ENCODE results near the gene SMPX. TPM values are rescaled to one million over a fixed set of nuclear protein-coding genes. Genes with fewer than 3 reads are reported as not detected.
A peak's percentile ranks its signal among the peaks of the same experiment; 100 is the strongest.

The SMPX gene
- total RNA-seq (100 to 1,000 TPM; 525 to 894 (median 704) TPM), polyA plus RNA-seq (100 to 1,000 TPM; 171 to 436 TPM)
- long read RNA-seq, donor 1, transcript SMPX-203 (5 exons, 891 nt), result major isoform, 94 of 111 reads
- long read RNA-seq, donor 1, partial matches to known transcripts, result 6 of 111 reads
- long read RNA-seq, donor 1, other reads (novel, unspliced or antisense), result 9 of 111 reads
- long read RNA-seq, donor 2, transcript SMPX-203 (5 exons, 891 nt), result major isoform, 169 of 195 reads
- long read RNA-seq, donor 2, partial matches to known transcripts, result 12 of 195 reads
- long read RNA-seq, donor 2, other reads (novel, unspliced or antisense), result 13 of 195 reads
- long read RNA-seq, donor 3, transcript SMPX-203 (5 exons, 891 nt), result major isoform, 76 of 105 reads
- long read RNA-seq, donor 3, partial matches to known transcripts, result 17 of 105 reads
- long read RNA-seq, donor 3, other reads (novel, unspliced or antisense), result 11 of 105 reads

- Histone ChIP-seq H3K27ac (peak within 1 kb of the TSS; percentile 66 to 89 (median 84)), H3K36me3 (no peaks in the 10 kb centered on the region)
Measured at GRCh38 chrX:21757960-21758359, at the start of gene SMPX. SMPX (minus strand) TSS chrX:21758116; CDS start chrX:21754290, 3,826 bp downstream.

GRCh38 chrX:21806691-21807090, 48.8 kb upstream of the SMPX start:
- TF ChIP-seq CTCF (IDR thresholded peaks at IDR 0.05), result no peak
- ATAC-seq, result no peak
- Histone ChIP-seq H3K4me3 (no peak overlapping the region), H3K4me1 (no peaks in the 10 kb centered on the region), H3K27me3 (no peaks in the 10 kb centered on the region), H3K9me3 (peaks cover 0 to 4% (median 0%) of the 10 kb centered on the region in 11 donors), H3K36me3 (no peaks in the 10 kb centered on the region), H3K27ac (no peak overlapping the region)
- intact Hi-C loops (cut with DNase I), result no loop called here
- DNase-seq, result no peak

More at GRCh38 chrX:21757960-21758359, at the start of gene SMPX:
- ATAC-seq (peak; percentile 71 to 94 (median 90)), DNase-seq (peak; percentile 16)
- peaks cover 0 to 21% (median 0%) of the 10 kb centered on the region in 7 donors for H3K27me3 ChIP-seq
- peak within 1 kb of the TSS; percentile 14 to 57 (median 46) for H3K4me3 ChIP-seq
- 32 to 38% methylated on average over 12 of the region's 12 CpGs for WGBS, 2 donors
- intact Hi-C loops (cut with DNase I), result loop anchor here in 4 of 10 donors (2.0 to 10.0 kb wide), 4 partner anchors 17 to 84 kb away; partner anchors contain the start of gene MBTPS2 (in 3 of the 4)
- no peaks in the 10 kb centered on the region for H3K9me3 ChIP-seq
- no peak for TF ChIP-seq CTCF (IDR thresholded peaks at IDR 0.05)
- no peaks in the 10 kb centered on the region for H3K4me1 ChIP-seq

- no peak for TF ChIP-seq CTCF (IDR thresholded peaks at IDR 0.05)
- Histone ChIP-seq H3K27me3 (no peaks in the 10 kb centered on the region), H3K4me3 (no peak overlapping the region), H3K9me3 (no peaks in the 10 kb centered on the region), H3K4me1 (peaks cover 0 to 11% (median 0%) of the 10 kb centered on the region in 9 donors), H3K27ac (no peak overlapping the region), H3K36me3 (no peaks in the 10 kb centered on the region)
- DNase-seq, result no peak
- intact Hi-C loops (cut with DNase I), result no loop called here
- ATAC-seq, result no peak
Measured at GRCh38 chrX:21802839-21803238, 44.9 kb upstream of the SMPX start.

- WGBS, 2 donors, result 65% methylated on average over 7 of the region's 7 CpGs
- Histone ChIP-seq H3K27ac (no peak overlapping the region), H3K36me3 (no peaks in the 10 kb centered on the region), H3K4me1 (peaks cover 0 to 11% (median 0%) of the 10 kb centered on the region in 9 donors), H3K4me3 (no peak overlapping the region), H3K27me3 (peaks cover 0 to 2% (median 0%) of the 10 kb centered on the region in 7 donors), H3K9me3 (no peaks in the 10 kb centered on the region)
- intact Hi-C loops (cut with DNase I), result no loop called here
- TF ChIP-seq CTCF (IDR thresholded peaks at IDR 0.05), result no peak
- no peak for ATAC-seq
- DNase-seq, result no peak
Measured at GRCh38 chrX:21802054-21802670, 44.2 kb upstream of the SMPX start.
